ENCODE results near the gene FOXP2. TPM values are rescaled to one million over a fixed set of nuclear protein-coding genes. Genes with fewer than 3 reads are reported as not detected.

Gene FOXP2
- total RNA-seq, 2 experiments from 2014 or later = not detected

GRCh38 chr7:114656466-114656865 lies 241.9 kb downstream of the FOXP2 start:
- Histone ChIP-seq H3K4me2 (ENCODE audit: low read length) (no peak overlapping the region), H3K9me3 (ENCODE audit: low read length) (no peaks in the 10 kb centered on the region), H2AFZ (ENCODE audit: low read length) (no peak overlapping the region), H3K9me2 (ENCODE audit: insufficient read depth, low read length) (no peaks in the 10 kb centered on the region), H3K4me3 (ENCODE audit: low read depth, low read length, poor library complexity, severe bottlenecking) (no peak overlapping the region), H3K36me3 (ENCODE audit: insufficient read depth, low read length) (no peaks in the 10 kb centered on the region), H3K79me2 (ENCODE audit: insufficient read depth, low read depth, low read length) (no peaks in the 10 kb centered on the region), H3K27ac (ENCODE audit: low read depth, low read length, poor library complexity, severe bottlenecking) (no peak overlapping the region), H3K4me1 (ENCODE audit: insufficient read depth, low read length, poor library complexity, severe bottlenecking) (no peaks in the 10 kb centered on the region), H4K20me1 (ENCODE audit: insufficient read depth, low read length) (no peaks in the 10 kb centered on the region)
- ChIA-PET CTCF (ENCODE audit: unreplicated experiment) (no interaction called here), POLR2A (interaction anchor here (0.7 kb wide), 1 partner anchor 377 kb away, joined by 4 read pairs; no protein-coding TSS in a partner anchor)
- TF ChIP-seq CTCF (conservative IDR thresholded peaks at IDR 0.05; ENCODE audit: low read length) (no peak), EZH2phosphoT487 (IDR thresholded peaks at IDR 0.05; ENCODE audit: borderline replicate concordance, low read depth, low read length) (no peak)
- no peak for DNase-seq (ENCODE audit: low spot score)
- intact Hi-C loops (cut with micrococcal nuclease; ENCODE audit: unreplicated experiment) = no loop called here
- BruUV-seq (replicated peaks) = no TSS peak

DNA sequence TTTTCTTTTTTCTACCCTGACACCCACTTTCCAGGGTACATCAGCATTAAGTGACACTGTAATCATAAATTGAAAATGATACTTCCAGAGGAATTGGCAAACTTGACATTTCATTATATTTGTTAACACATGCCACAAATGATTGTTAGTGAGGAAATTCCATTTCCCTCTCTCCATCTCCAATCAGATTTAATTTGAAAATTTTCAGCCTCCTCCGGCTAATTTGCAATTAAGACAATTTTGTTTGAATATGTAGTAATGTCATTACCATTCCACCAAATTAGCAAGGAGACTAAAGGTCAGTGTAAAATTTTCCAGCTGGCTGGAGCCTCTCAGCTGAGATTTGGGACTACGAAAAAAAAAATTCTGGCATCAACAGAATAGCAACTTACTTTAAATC lies 242.7 kb downstream of the FOXP2 start:
- Histone ChIP-seq H3K9me2 (ENCODE audit: insufficient read depth, low read length) (no peaks in the 10 kb centered on the region), H3K4me2 (ENCODE audit: low read length) (no peak overlapping the region), H3K27ac (ENCODE audit: low read depth, low read length, poor library complexity, severe bottlenecking) (no peak overlapping the region), H3K36me3 (ENCODE audit: insufficient read depth, low read length) (no peaks in the 10 kb centered on the region), H3K4me1 (ENCODE audit: insufficient read depth, low read length, poor library complexity, severe bottlenecking) (no peaks in the 10 kb centered on the region), H3K9me3 (ENCODE audit: low read length) (no peaks in the 10 kb centered on the region), H3K4me3 (ENCODE audit: low read depth, low read length, poor library complexity, severe bottlenecking) (no peak overlapping the region), H4K20me1 (ENCODE audit: insufficient read depth, low read length) (no peaks in the 10 kb centered on the region), H3K79me2 (ENCODE audit: insufficient read depth, low read depth, low read length) (no peaks in the 10 kb centered on the region), H2AFZ (ENCODE audit: low read length) (no peak overlapping the region)
- intact Hi-C loops (cut with micrococcal nuclease; ENCODE audit: unreplicated experiment) = no loop called here
- no peak for DNase-seq (ENCODE audit: low spot score)
- BruUV-seq (replicated peaks) = no TSS peak
- CTCF ChIA-PET (ENCODE audit: unreplicated experiment) = no interaction called here
- no peak for TF ChIP-seq EZH2phosphoT487 (IDR thresholded peaks at IDR 0.05; ENCODE audit: borderline replicate concordance, low read depth, low read length)
- TF ChIP-seq CTCF (conservative IDR thresholded peaks at IDR 0.05; ENCODE audit: low read length) = no peak
- POLR2A ChIA-PET = interaction anchor here (0.7 kb wide), 1 partner anchor 378 kb away, joined by 4 read pairs; no protein-coding TSS in a partner anchor

GRCh38 chr7:114658216-114658615 lies 243.6 kb downstream of the FOXP2 start:
- no TSS peak for BruUV-seq (replicated peaks)
- H3K9me2 ChIP-seq (ENCODE audit: insufficient read depth, low read length) = no peaks in the 10 kb centered on the region
- ChIA-PET CTCF (ENCODE audit: unreplicated experiment) (no interaction called here), POLR2A (interaction anchor here (0.6 kb wide), 1 partner anchor 18 kb away, joined by 4 read pairs; no protein-coding TSS in a partner anchor)
- no peaks in the 10 kb centered on the region for H4K20me1 ChIP-seq (ENCODE audit: insufficient read depth, low read length)
- H3K79me2 ChIP-seq (ENCODE audit: insufficient read depth, low read depth, low read length) = no peaks in the 10 kb centered on the region
- no peaks in the 10 kb centered on the region for H3K4me1 ChIP-seq (ENCODE audit: insufficient read depth, low read length, poor library complexity, severe bottlenecking)
- no peak overlapping the region for H3K4me3 ChIP-seq (ENCODE audit: low read depth, low read length, poor library complexity, severe bottlenecking)
- H3K36me3 ChIP-seq (ENCODE audit: insufficient read depth, low read length) = no peaks in the 10 kb centered on the region
- no peak for TF ChIP-seq EZH2phosphoT487 (IDR thresholded peaks at IDR 0.05; ENCODE audit: borderline replicate concordance, low read depth, low read length)
- no peak for TF ChIP-seq CTCF (conservative IDR thresholded peaks at IDR 0.05; ENCODE audit: low read length)
- no peak overlapping the region for H3K27ac ChIP-seq (ENCODE audit: low read depth, low read length, poor library complexity, severe bottlenecking)
- no peak overlapping the region for H2AFZ ChIP-seq (ENCODE audit: low read length)
- intact Hi-C loops (cut with micrococcal nuclease; ENCODE audit: unreplicated experiment) = no loop called here
- no peak for DNase-seq (ENCODE audit: low spot score)
- no peaks in the 10 kb centered on the region for H3K9me3 ChIP-seq (ENCODE audit: low read length)
- no peak overlapping the region for H3K4me2 ChIP-seq (ENCODE audit: low read length)

All from OCI-LY7 (cell line).